Lung (tissue), 12 donors: ENCODE data around the gene RAB39B. TPM values are rescaled to one million over a fixed set of nuclear protein-coding genes. Genes with fewer than 3 reads are reported as not detected.

ENCODE experiments used
- ATAC-seq: fragments of 200-7000 bp; cut with Tn5 transposase; one replicate; pipeline ENCODE4 v1.9.1; 2020; ENCODE audit warnings: moderate number of reproducible peaks; ENCODE audit not compliant: insufficient read depth, low FRiP score
- DNase-seq, 3 donors: peaks; one replicate each; pipeline ENCODE4 v3.0.0-alpha.2; 2013 to 2017
- H3K27ac ChIP-seq, 2 donors: one replicate each; pipeline ENCODE4 v1.5.1; 2013; ENCODE audit warnings: mild to moderate bottlenecking in 2 of 2, moderate library complexity in 2 of 2, control low read depth in 1 of 2, inconsistent platforms in 1 of 2, low read depth in 1 of 2, low read length in 1 of 2
- H3K27me3 ChIP-seq, 3 donors: one replicate each; pipeline ENCODE4 v1.5.1; 2013; ENCODE audit warnings: low read length in 2 of 3; ENCODE audit not compliant: control insufficient read depth in 3 of 3, insufficient read depth in 3 of 3
- H3K36me3 ChIP-seq, 4 donors: one replicate each; pipeline ENCODE4 v1.5.1; 2013; ENCODE audit warnings: low read length in 4 of 4, mild to moderate bottlenecking in 1 of 4, moderate library complexity in 1 of 4; ENCODE audit not compliant: control insufficient read depth in 4 of 4, insufficient read depth in 4 of 4
- H3K4me1 ChIP-seq, 5 donors: one replicate each; pipeline ENCODE4 v1.5.1; 2013; ENCODE audit warnings: low read length in 5 of 5, mild to moderate bottlenecking in 2 of 5, moderate library complexity in 1 of 5; ENCODE audit not compliant: control insufficient read depth in 5 of 5, insufficient read depth in 5 of 5
- H3K4me3 ChIP-seq: one replicate; pipeline ENCODE4 v1.5.1; 2013; ENCODE audit warnings: mild to moderate bottlenecking, control low read depth, moderate library complexity
- H3K9ac ChIP-seq, 2 donors: one replicate each; pipeline ENCODE4 v1.5.1; 2013; ENCODE audit warnings: low read length in 2 of 2, control low read depth in 1 of 2; ENCODE audit not compliant: insufficient read depth in 1 of 2
- H3K9me3 ChIP-seq, 4 donors: one replicate each; pipeline ENCODE4 v1.5.1; 2013; ENCODE audit warnings: low read length in 3 of 4, mild to moderate bottlenecking in 1 of 4, moderate library complexity in 1 of 4; ENCODE audit not compliant: control insufficient read depth in 4 of 4, insufficient read depth in 3 of 4
- CTCF ChIP-seq: IDR thresholded peaks from 2 replicates; pipeline ENCODE4 v1.5.1; 2012; ENCODE audit warnings: mild to moderate bottlenecking; ENCODE audit errors: control extremely low read depth, extremely low read depth
- WGBS, 2 donors: extraction: QIAGEN DNeasy Blood & Tissue Kit; methylation state at CpG; one replicate each; pipeline ENCODE4 v1.1.7; 2013; 5-methylcytosine and 5-hydroxymethylcytosine counted together
- polyA plus RNA-seq, 2 donors: library from polyadenylated mRNA; stranded (reverse); fragments of 200-250 nt; gene quantifications; one replicate each; pipeline ENCODE4 v1.2.1, GENCODE V29; 2013
- total RNA-seq, 2 donors: library from RNA; depleted of rRNA in 1 of 2; stranded (reverse); fragments of >200 nt in 1 of 2; gene quantifications; one replicate each; pipeline ENCODE4 v1.2.1, GENCODE V29; 2014 to 2021
- donor health status: control.
- donor health status: control.
- donor health status: Bipolar disorder and iron deficiency.
- donor health status: healthy.
- donor health status: DM: yes; HTN: yes; CAD: no.

The RAB39B gene
- total and polyA plus RNA-seq, 4 donors, result 0.28 to 0.83 (median 0.49) TPM

- Histone ChIP-seq H3K9me3 (no peaks in the 10 kb centered on the region), H3K27ac (no peak overlapping the region), H3K36me3 (peaks cover 0 to 10% (median under 1%) of the 10 kb centered on the region in 4 donors), H3K9ac (no peak overlapping the region), H3K27me3 (no peaks in the 10 kb centered on the region), H3K4me3 (no peak overlapping the region), H3K4me1 (peaks cover 0 to 5% (median 2%) of the 10 kb centered on the region in 5 donors)
- DNase-seq (no peak), ATAC-seq (no peak)
- WGBS, 2 donors, result 86 to 96% methylated on average over 4 of the region's 4 CpGs
- TF ChIP-seq CTCF, result no peak
These were observed 42.9 kb downstream of the RAB39B start for GRCh38 chrX:155221351-155221750.

GRCh38 chrX:155218777-155219176, 45.5 kb downstream of the RAB39B start:
- Histone ChIP-seq H3K27me3 (no peaks in the 10 kb centered on the region), H3K9ac (no peak overlapping the region), H3K4me1 (peaks cover 0 to 5% (median 2%) of the 10 kb centered on the region in 5 donors), H3K36me3 (peaks cover 0 to 10% (median under 1%) of the 10 kb centered on the region in 4 donors), H3K9me3 (no peaks in the 10 kb centered on the region), H3K4me3 (no peak overlapping the region), H3K27ac (no peak overlapping the region)
- WGBS, 2 donors, result 42 to 73% methylated on average over 2 of the region's 2 CpGs
- TF ChIP-seq CTCF, result no peak
- no peak for ATAC-seq
- DNase-seq, result no peak

GRCh38 chrX:155216940-155217440, 47.3 kb downstream of the RAB39B start:
- Histone ChIP-seq H3K36me3 (peaks cover 0 to 10% (median 0%) of the 10 kb centered on the region in 4 donors), H3K4me1 (peaks cover 0 to 5% (median 2%) of the 10 kb centered on the region in 5 donors), H3K27me3 (no peaks in the 10 kb centered on the region), H3K9me3 (no peaks in the 10 kb centered on the region), H3K4me3 (peak overlapping the region; percentile 49), H3K27ac (peak overlapping the region; percentile 87 to 93), H3K9ac (peak overlapping the region in 1 of 2 donors; percentile 87)
- 13 to 42% methylated on average over 11 of the region's 11 CpGs for WGBS, 2 donors
- no peak for TF ChIP-seq CTCF
- ATAC-seq, result no peak
- DNase-seq, result no peak
